ENCODE data around the gene USP17L22. TPM values are rescaled to one million over a fixed set of nuclear protein-coding genes. Genes with fewer than 3 reads are reported as not detected.
"Not testable (repeated sequence)": the region's sequence is repeated elsewhere in the genome, so short reads cannot be mapped to it uniquely, and the experiment has no call there.

USP17L22 gene, protein sequence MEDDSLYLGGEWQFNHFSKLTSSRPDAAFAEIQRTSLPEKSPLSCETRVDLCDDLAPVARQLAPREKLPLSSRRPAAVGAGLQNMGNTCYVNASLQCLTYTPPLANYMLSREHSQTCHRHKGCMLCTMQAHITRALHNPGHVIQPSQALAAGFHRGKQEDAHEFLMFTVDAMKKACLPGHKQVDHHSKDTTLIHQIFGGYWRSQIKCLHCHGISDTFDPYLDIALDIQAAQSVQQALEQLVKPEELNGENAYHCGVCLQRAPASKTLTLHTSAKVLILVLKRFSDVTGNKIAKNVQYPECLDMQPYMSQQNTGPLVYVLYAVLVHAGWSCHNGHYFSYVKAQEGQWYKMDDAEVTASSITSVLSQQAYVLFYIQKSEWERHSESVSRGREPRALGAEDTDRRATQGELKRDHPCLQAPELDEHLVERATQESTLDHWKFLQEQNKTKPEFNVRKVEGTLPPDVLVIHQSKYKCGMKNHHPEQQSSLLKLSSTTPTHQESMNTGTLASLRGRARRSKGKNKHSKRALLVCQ
- not detected in 2 replicates for total RNA-seq

- H3K27ac Mint-ChIP-seq; H3K9me3 Mint-ChIP-seq; CTCF ChIA-PET; H3K4me1 Mint-ChIP-seq; intact Hi-C loops (cut with micrococcal nuclease); H3K4me3 Mint-ChIP-seq; H3K36me3 Mint-ChIP-seq (ENCODE audit: low read depth); H3K27me3 Mint-ChIP-seq; ATAC-seq (ENCODE audit: low read depth); POLR2A ChIA-PET; DNase-seq: not testable (repeated sequence)
Measured at GRCh38 chr4:9267319-9267718, at the start of gene USP17L22. USP17L22 (plus strand) TSS chr4:9267619; CDS start chr4:9267619, 0 bp downstream.

GRCh38 chr4:9219852-9220251, 47.6 kb upstream of the USP17L22 start, which contains the start of gene USP17L12:
USP17L12 (plus strand) TSS chr4:9220152; CDS start chr4:9220152, 0 bp downstream.
- H3K36me3 Mint-ChIP-seq (ENCODE audit: low read depth); H3K27me3 Mint-ChIP-seq; H3K4me1 Mint-ChIP-seq; CTCF ChIA-PET; intact Hi-C loops (cut with micrococcal nuclease); POLR2A ChIA-PET; H3K27ac Mint-ChIP-seq; H3K4me3 Mint-ChIP-seq; H3K9me3 Mint-ChIP-seq; ATAC-seq (ENCODE audit: low read depth); DNase-seq: not testable (repeated sequence)

GRCh38 chr4:9224596-9224995, 42.8 kb upstream of the USP17L22 start, which contains the start of gene USP17L13:
USP17L13 (plus strand) TSS chr4:9224896; CDS start chr4:9224896, 0 bp downstream.
- intact Hi-C loops (cut with micrococcal nuclease) = not testable (repeated sequence)

DNA sequence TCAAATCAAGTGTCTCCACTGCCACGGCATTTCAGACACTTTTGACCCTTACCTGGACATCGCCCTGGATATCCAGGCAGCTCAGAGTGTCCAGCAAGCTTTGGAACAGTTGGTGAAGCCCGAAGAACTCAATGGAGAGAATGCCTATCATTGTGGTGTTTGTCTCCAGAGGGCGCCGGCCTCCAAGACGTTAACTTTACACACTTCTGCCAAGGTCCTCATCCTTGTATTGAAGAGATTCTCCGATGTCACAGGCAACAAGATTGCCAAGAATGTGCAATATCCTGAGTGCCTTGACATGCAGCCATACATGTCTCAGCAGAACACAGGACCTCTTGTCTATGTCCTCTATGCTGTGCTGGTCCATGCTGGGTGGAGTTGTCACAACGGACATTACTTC, 37.2 kb upstream of the USP17L22 start:
- H3K27me3 Mint-ChIP-seq; H3K36me3 Mint-ChIP-seq (ENCODE audit: low read depth); H3K4me1 Mint-ChIP-seq; H3K9me3 Mint-ChIP-seq; ATAC-seq (ENCODE audit: low read depth); H3K4me3 Mint-ChIP-seq; intact Hi-C loops (cut with micrococcal nuclease); DNase-seq; POLR2A ChIA-PET; H3K27ac Mint-ChIP-seq; CTCF ChIA-PET: not testable (repeated sequence)

More at GRCh38 chr4:9224596-9224995, 42.8 kb upstream of the USP17L22 start, which contains the start of gene USP17L13:
- H3K27me3 Mint-ChIP-seq; H3K4me1 Mint-ChIP-seq; H3K4me3 Mint-ChIP-seq; POLR2A ChIA-PET; H3K27ac Mint-ChIP-seq; H3K9me3 Mint-ChIP-seq; ATAC-seq (ENCODE audit: low read depth); CTCF ChIA-PET; H3K36me3 Mint-ChIP-seq (ENCODE audit: low read depth); DNase-seq: not testable (repeated sequence)

DNA sequence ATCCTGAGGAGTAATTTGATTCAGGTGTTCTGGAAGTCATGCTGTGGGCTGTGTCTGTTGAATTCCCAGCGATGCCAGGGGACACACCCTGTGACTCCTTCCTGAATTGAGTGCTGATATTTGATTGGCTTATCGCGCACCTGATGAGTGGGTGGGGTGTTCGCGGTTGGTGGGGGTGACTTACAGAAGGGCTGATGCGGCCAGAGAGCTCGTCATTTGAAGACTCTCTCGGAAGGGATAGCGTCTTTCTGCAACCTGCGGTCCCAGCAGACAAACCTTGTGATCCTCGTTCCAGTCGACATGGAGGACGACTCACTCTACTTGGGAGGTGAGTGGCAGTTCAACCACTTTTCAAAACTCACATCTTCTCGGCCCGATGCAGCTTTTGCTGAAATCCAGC, 33.3 kb upstream of the USP17L22 start, which contains the start of gene USP17L15:
Gene USP17L15, plus strand, starts transcription at position 301 of the 400 bp plus-strand sequence. Its CDS starts 0 bp downstream, at position 301.
- H3K36me3 Mint-ChIP-seq (ENCODE audit: low read depth); CTCF ChIA-PET; ATAC-seq (ENCODE audit: low read depth); H3K27ac Mint-ChIP-seq; H3K4me3 Mint-ChIP-seq; H3K27me3 Mint-ChIP-seq; DNase-seq; POLR2A ChIA-PET; H3K4me1 Mint-ChIP-seq; intact Hi-C loops (cut with micrococcal nuclease); H3K9me3 Mint-ChIP-seq: not testable (repeated sequence)

DNA sequence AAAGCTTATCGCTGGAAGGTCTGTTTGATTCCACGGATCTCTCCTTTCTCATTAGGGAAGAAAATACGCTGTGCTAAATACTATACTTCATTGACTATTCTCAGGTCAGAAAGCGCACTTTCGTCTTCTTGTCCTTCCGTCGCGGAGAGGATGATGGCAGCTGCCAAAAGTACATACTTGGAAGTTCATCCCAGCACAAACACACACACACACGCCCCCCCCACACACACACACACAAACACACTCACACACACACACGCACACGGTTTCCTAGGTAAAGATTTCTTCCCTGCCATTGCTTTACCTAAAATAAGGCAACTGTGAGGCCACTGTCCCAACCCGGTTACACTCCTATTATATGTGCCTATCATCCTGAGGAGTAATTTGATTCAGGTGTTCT, 29.0 kb upstream of the USP17L22 start:
- H3K4me1 Mint-ChIP-seq; ATAC-seq (ENCODE audit: low read depth); POLR2A ChIA-PET; CTCF ChIA-PET; H3K4me3 Mint-ChIP-seq; DNase-seq; H3K9me3 Mint-ChIP-seq; H3K27ac Mint-ChIP-seq; H3K27me3 Mint-ChIP-seq; H3K36me3 Mint-ChIP-seq (ENCODE audit: low read depth); intact Hi-C loops (cut with micrococcal nuclease): not testable (repeated sequence)

- H3K27ac Mint-ChIP-seq; H3K4me3 Mint-ChIP-seq; CTCF ChIA-PET; intact Hi-C loops (cut with micrococcal nuclease); DNase-seq; POLR2A ChIA-PET; H3K27me3 Mint-ChIP-seq; H3K9me3 Mint-ChIP-seq; ATAC-seq (ENCODE audit: low read depth); H3K4me1 Mint-ChIP-seq; H3K36me3 Mint-ChIP-seq (ENCODE audit: low read depth): not testable (repeated sequence)
Measured at GRCh38 chr4:9243579-9243978, 23.8 kb upstream of the USP17L22 start, which contains the start of gene USP17L17. USP17L17 (plus strand) TSS chr4:9243879; CDS start chr4:9243879, 0 bp downstream.

GRCh38 chr4:9247953-9248680, 19.3 kb upstream of the USP17L22 start, which contains the start of gene USP17L18:
USP17L18 (plus strand) TSS chr4:9248630; CDS start chr4:9248630, 0 bp downstream.
- ATAC-seq (ENCODE audit: low read depth); H3K9me3 Mint-ChIP-seq; H3K4me3 Mint-ChIP-seq; H3K27ac Mint-ChIP-seq; POLR2A ChIA-PET; H3K36me3 Mint-ChIP-seq (ENCODE audit: low read depth); H3K4me1 Mint-ChIP-seq; H3K27me3 Mint-ChIP-seq; intact Hi-C loops (cut with micrococcal nuclease); CTCF ChIA-PET: not testable (repeated sequence)
- DNase-seq = peak; percentile 14

GRCh38 chr4:9253078-9253477, 14.3 kb upstream of the USP17L22 start, which contains the start of gene USP17L19:
USP17L19 (plus strand) TSS chr4:9253378; CDS start chr4:9253378, 0 bp downstream.
- POLR2A ChIA-PET; H3K4me1 Mint-ChIP-seq; H3K36me3 Mint-ChIP-seq (ENCODE audit: low read depth); ATAC-seq (ENCODE audit: low read depth); H3K27me3 Mint-ChIP-seq; H3K9me3 Mint-ChIP-seq; H3K4me3 Mint-ChIP-seq; H3K27ac Mint-ChIP-seq; DNase-seq; CTCF ChIA-PET; intact Hi-C loops (cut with micrococcal nuclease): not testable (repeated sequence)

DNA sequence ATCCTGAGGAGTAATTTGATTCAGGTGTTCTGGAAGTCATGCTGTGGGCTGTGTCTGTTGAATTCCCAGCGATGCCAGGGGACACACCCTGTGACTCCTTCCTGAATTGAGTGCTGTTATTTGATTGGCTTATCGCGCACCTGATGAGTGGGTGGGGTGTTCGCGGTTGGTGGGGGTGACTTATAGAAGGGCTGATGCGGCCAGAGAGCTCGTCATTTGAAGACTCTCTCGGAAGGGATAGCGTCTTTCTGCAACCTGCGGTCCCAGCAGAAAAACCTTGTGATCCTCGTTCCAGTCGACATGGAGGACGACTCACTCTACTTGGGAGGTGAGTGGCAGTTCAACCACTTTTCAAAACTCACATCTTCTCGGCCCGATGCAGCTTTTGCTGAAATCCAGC, 9.6 kb upstream of the USP17L22 start, which contains the start of gene USP17L20:
Gene USP17L20, plus strand, starts transcription at position 301 of the 400 bp plus-strand sequence. Its CDS starts 0 bp downstream, at position 301.
- intact Hi-C loops (cut with micrococcal nuclease); ATAC-seq (ENCODE audit: low read depth); H3K4me3 Mint-ChIP-seq; H3K27ac Mint-ChIP-seq; H3K27me3 Mint-ChIP-seq; POLR2A ChIA-PET; H3K4me1 Mint-ChIP-seq; CTCF ChIA-PET; H3K36me3 Mint-ChIP-seq (ENCODE audit: low read depth); DNase-seq; H3K9me3 Mint-ChIP-seq: not testable (repeated sequence)

GRCh38 chr4:9262572-9262971, 4.8 kb upstream of the USP17L22 start, which contains the start of gene USP17L21:
USP17L21 (plus strand) TSS chr4:9262872; CDS start chr4:9262872, 0 bp downstream.
- H3K4me1 Mint-ChIP-seq; H3K27ac Mint-ChIP-seq; CTCF ChIA-PET; intact Hi-C loops (cut with micrococcal nuclease); H3K9me3 Mint-ChIP-seq; DNase-seq; H3K36me3 Mint-ChIP-seq (ENCODE audit: low read depth); POLR2A ChIA-PET; ATAC-seq (ENCODE audit: low read depth); H3K4me3 Mint-ChIP-seq; H3K27me3 Mint-ChIP-seq: not testable (repeated sequence)

Measured in activated B cell treated with CpG ODN at 0.5 μM for 24 hours (primary cell).